DOHH2 (cell line): ENCODE measurements around the gene DSC2.

ENCODE experiments used
- EZH2phosphoT487 ChIP-seq: fragments of 200-600 bp; sonication (generic); IDR thresholded peaks from 2 replicates; pipeline ENCODE4 v1.6.1; 2017; ENCODE audit warnings: borderline replicate concordance, mild to moderate bottlenecking, antibody characterized with exemption, low read length, moderate library complexity, mixed read lengths
- TF ChIP-seq, protein P1 (sequence below): fragments of 200-600 bp; sonication (generic); IDR thresholded peaks from one replicate; pipeline ENCODE4 v1.5.1; 2014; ENCODE audit warnings: antibody characterized with exemption, mild to moderate bottlenecking, low read depth, low read length; ENCODE audit not compliant: poor library complexity, severe bottlenecking

DNA sequence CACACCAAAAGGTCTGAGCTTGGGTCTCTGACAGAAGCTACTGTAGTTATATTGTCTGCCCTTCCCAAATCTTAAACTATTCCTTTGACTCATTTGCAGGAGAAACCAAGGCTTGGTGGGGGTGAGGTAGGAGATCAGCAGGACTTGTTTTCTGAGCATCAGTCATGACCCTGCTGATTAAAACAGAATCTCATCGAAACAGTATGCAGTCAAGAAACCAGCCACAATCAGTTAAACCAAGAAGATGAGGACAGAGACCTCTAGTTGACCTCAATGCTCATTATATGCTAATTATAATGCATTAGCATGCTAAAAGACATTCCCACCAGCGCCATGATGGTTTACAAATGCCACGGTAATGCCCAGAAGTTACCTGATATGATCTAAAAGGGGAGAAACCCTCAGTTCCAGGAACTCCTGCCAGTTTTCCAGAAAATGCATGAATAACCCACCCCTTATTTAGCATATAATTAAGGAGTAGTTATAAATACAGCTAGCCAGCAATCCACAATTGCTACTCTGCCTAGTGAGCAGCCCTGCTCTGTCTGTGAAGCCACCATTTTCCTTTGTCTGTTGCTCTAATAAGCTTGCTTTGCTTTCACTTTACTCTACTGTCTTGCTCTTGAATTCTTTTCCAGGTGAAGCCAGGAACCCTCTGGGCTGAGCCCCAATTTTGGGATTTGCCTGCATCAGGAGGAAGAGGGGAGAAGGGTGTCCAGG, 86.3 kb downstream of the DSC2 start:
- TF ChIP-seq, protein P1, sequence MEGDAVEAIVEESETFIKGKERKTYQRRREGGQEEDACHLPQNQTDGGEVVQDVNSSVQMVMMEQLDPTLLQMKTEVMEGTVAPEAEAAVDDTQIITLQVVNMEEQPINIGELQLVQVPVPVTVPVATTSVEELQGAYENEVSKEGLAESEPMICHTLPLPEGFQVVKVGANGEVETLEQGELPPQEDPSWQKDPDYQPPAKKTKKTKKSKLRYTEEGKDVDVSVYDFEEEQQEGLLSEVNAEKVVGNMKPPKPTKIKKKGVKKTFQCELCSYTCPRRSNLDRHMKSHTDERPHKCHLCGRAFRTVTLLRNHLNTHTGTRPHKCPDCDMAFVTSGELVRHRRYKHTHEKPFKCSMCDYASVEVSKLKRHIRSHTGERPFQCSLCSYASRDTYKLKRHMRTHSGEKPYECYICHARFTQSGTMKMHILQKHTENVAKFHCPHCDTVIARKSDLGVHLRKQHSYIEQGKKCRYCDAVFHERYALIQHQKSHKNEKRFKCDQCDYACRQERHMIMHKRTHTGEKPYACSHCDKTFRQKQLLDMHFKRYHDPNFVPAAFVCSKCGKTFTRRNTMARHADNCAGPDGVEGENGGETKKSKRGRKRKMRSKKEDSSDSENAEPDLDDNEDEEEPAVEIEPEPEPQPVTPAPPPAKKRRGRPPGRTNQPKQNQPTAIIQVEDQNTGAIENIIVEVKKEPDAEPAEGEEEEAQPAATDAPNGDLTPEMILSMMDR: no peak
- TF ChIP-seq EZH2phosphoT487: no peak
